Caco-2 (cell line): ENCODE results near the gene SETD3. TPM values are rescaled to one million over a fixed set of nuclear protein-coding genes. Genes with fewer than 3 reads are reported as not detected.

ENCODE experiments used
- BruUV-seq: library from RNA; stranded (reverse); fragments of 400-500 nt; replicated peaks from 2 replicates; lab custom pipeline; 2021; lab: Mats Ljungman, UMichigan
- CTCF ChIA-PET: fragments of 300-600 bp; sonication (Branson Sonifier 250); formaldehyde crosslinking; loops from one replicate; lab custom pipeline; 2022; ENCODE audit warnings: antibody characterized with exemption; lab: Charles Lee
- POLR2A ChIA-PET: fragments of 300-600 bp; sonication (Branson Sonifier 250); formaldehyde crosslinking; loops from one replicate; lab custom pipeline; 2022; ENCODE audit warnings: antibody characterized with exemption; lab: Charles Lee
- DNase-seq, 2 experiments: peaks; one replicate each; pipeline versions ENCODE4 v3.0.0 to v3.0.0-alpha.2; 2020 to 2022
- H3K27me3 ChIP-seq: replicated peaks from 2 replicates; pipeline ENCODE4 v1.6.0; 2011; ENCODE audit warnings: low read length; ENCODE audit not compliant: control insufficient read depth, insufficient read depth
- H3K36me3 ChIP-seq: 2 replicates; pipeline ENCODE4 v1.5.1; 2011; ENCODE audit warnings: low read length; ENCODE audit not compliant: control insufficient read depth, insufficient read depth
- H3K4me1 ChIP-seq: fragments of 250-450 bp; sonication (Bioruptor Pico); 2 replicates; pipeline ENCODE4 v1.5.1; 2020; ENCODE audit warnings: mild to moderate bottlenecking
- H3K4me3 ChIP-seq: 2 replicates; pipeline ENCODE4 v1.5.1; 2011; ENCODE audit warnings: low read depth, mild to moderate bottlenecking, control low read depth, low read length
- H3K9me3 ChIP-seq: fragments of 250-450 bp; sonication (Bioruptor Pico); 2 replicates; pipeline ENCODE4 v1.5.1; 2020; ENCODE audit warnings: mild to moderate bottlenecking, moderate library complexity
- H3K27ac Mint-ChIP-seq: one replicate; pipeline ENCODE4 v1.8.0; 2022; ENCODE audit warnings: mixed read lengths; ENCODE audit not compliant: unreplicated experiment
- H3K27me3 Mint-ChIP-seq: one replicate; pipeline ENCODE4 v1.8.0; 2022; ENCODE audit warnings: mixed read lengths; ENCODE audit not compliant: insufficient read depth, unreplicated experiment
- H3K36me3 Mint-ChIP-seq: one replicate; pipeline ENCODE4 v1.8.0; 2022; ENCODE audit warnings: mild to moderate bottlenecking, mixed read lengths; ENCODE audit not compliant: insufficient read depth, unreplicated experiment
- H3K4me1 Mint-ChIP-seq: one replicate; pipeline ENCODE4 v1.8.0; 2022; ENCODE audit warnings: low read depth, mixed read lengths; ENCODE audit not compliant: unreplicated experiment
- H3K4me3 Mint-ChIP-seq: one replicate; pipeline ENCODE4 v1.8.0; 2022; ENCODE audit warnings: mild to moderate bottlenecking, moderate library complexity, mixed read lengths; ENCODE audit not compliant: unreplicated experiment
- H3K9me3 Mint-ChIP-seq: one replicate; pipeline ENCODE4 v1.8.0; 2022; ENCODE audit warnings: mixed read lengths; ENCODE audit not compliant: unreplicated experiment
- CTCF ChIP-seq, 2 experiments: fragments of 200-600 bp in 1 of 2; IDR thresholded peaks; 1 replicate in 1 of 2; 2 replicates in 1 of 2; pipeline versions ENCODE4 v1.5.1 to v1.8.0; 2011 to 2022; ENCODE audit warnings: antibody characterized with exemption in 1 of 2, control low read depth in 1 of 2, inconsistent platforms in 1 of 2, low read depth in 1 of 2, low read length in 1 of 2, mild to moderate bottlenecking in 1 of 2, moderate library complexity in 1 of 2; ENCODE audit not compliant: insufficient read depth in 1 of 2, severe bottlenecking in 1 of 2, unreplicated experiment in 1 of 2
- intact Hi-C: fragments of 100-400 bp; cut with micrococcal nuclease; formaldehyde crosslinking; loops from one replicate; pipeline ENCODE4 v1.10.0; 2022; ENCODE audit not compliant: unreplicated experiment
- total RNA-seq: library from RNA; stranded (reverse); gene quantifications from 2 replicates; pipeline ENCODE4 v1.2.3, GENCODE V29; 2022

SETD3 gene
- total RNA-seq, 1 experiment from 2014 or later: 74.3 TPM

DNA sequence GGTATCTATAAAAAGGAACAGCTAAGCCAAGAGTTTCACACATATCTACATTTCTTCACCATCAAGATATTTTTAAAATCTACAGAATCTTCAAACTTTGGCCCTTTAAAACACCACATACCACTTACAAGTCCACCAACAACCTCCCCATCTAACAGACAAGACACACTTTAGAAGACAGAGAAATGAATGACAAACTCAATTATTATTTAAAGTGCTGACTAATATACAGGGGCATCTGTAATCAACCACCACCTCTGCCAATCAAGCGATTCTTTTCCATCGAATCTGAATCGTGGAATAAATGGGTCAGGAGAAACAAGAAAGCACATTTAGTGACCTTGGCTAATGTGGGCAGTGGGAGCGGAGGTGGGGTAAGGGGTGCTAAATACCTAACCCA is 7.7 kb downstream of the SETD3 start:
- peaks cover 35% of the 10 kb centered on the region for H3K4me1 Mint-ChIP-seq
- H3K9me3 Mint-ChIP-seq: no peaks in the 10 kb centered on the region
- no peak overlapping the region for H3K27ac Mint-ChIP-seq
- H3K9me3 ChIP-seq: no peaks in the 10 kb centered on the region
- intact Hi-C loops: no loop called here
- no peaks in the 10 kb centered on the region for H3K27me3 Mint-ChIP-seq
- TF ChIP-seq CTCF (IDR thresholded peaks at IDR 0.05; ENCODE audit: insufficient read depth in 1 of 2, low read depth in 1 of 2, low read length in 1 of 2, severe bottlenecking in 1 of 2, unreplicated experiment in 1 of 2): no peak
- H3K36me3 Mint-ChIP-seq: no peaks in the 10 kb centered on the region
- no peak overlapping the region for H3K4me3 Mint-ChIP-seq
- peaks cover 20% of the 10 kb centered on the region for H3K4me1 ChIP-seq
- no peak for DNase-seq
- ChIA-PET CTCF (no interaction called here), POLR2A (no interaction called here)
- H3K36me3 ChIP-seq: no peaks in the 10 kb centered on the region
- H3K4me3 ChIP-seq: no peak overlapping the region
- no peaks in the 10 kb centered on the region for H3K27me3 ChIP-seq
- BruUV-seq: no TSS peak

DNA sequence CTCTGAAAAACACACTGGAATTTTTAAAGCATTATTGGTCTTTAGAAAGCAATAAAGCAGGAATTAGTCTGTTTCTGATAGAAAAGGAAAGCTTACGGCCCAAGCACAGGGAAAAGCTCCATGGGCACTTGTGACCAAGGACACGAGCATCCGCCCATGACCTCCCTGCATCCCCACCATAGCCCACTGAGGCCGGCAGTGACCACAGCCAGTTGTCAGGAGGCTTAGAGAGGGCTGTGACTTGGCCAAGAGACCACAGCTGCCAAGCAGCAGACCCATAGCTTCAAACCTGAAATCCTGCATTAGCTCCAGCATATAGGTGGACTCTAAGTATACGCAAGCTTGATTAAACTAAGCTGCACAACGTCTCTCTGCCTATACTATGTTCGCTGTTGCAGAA is 8.9 kb downstream of the SETD3 start:
- no peak overlapping the region for H3K27ac Mint-ChIP-seq
- Histone ChIP-seq H3K4me3 (no peak overlapping the region), H3K36me3 (no peaks in the 10 kb centered on the region), H3K4me1 (peaks cover 14% of the 10 kb centered on the region), H3K27me3 (no peaks in the 10 kb centered on the region), H3K9me3 (no peaks in the 10 kb centered on the region)
- H3K27me3 Mint-ChIP-seq: no peaks in the 10 kb centered on the region
- BruUV-seq: no TSS peak
- ChIA-PET POLR2A (interaction anchor here (0.8 kb wide), 1 partner anchor 9 kb away, joined by 4 read pairs; the partner anchor contains the start of genes CCNK and SETD3), CTCF (no interaction called here)
- DNase-seq: no peak
- peaks cover under 1% of the 10 kb centered on the region for H3K36me3 Mint-ChIP-seq
- intact Hi-C loops: no loop called here
- no peak for TF ChIP-seq CTCF (IDR thresholded peaks at IDR 0.05; ENCODE audit: insufficient read depth in 1 of 2, low read depth in 1 of 2, low read length in 1 of 2, severe bottlenecking in 1 of 2, unreplicated experiment in 1 of 2)
- no peaks in the 10 kb centered on the region for H3K9me3 Mint-ChIP-seq
- no peak overlapping the region for H3K4me3 Mint-ChIP-seq
- peaks cover 34% of the 10 kb centered on the region for H3K4me1 Mint-ChIP-seq

- no peak overlapping the region for H3K27ac Mint-ChIP-seq
- intact Hi-C loops: no loop called here
- H3K27me3 ChIP-seq: no peaks in the 10 kb centered on the region
- no TSS peak for BruUV-seq
- TF ChIP-seq CTCF (IDR thresholded peaks at IDR 0.05; ENCODE audit: insufficient read depth in 1 of 2, low read depth in 1 of 2, low read length in 1 of 2, severe bottlenecking in 1 of 2, unreplicated experiment in 1 of 2): no peak
- no peak overlapping the region for H3K4me3 ChIP-seq
- H3K27me3 Mint-ChIP-seq: no peaks in the 10 kb centered on the region
- DNase-seq: no peak
- ChIA-PET POLR2A (no interaction called here), CTCF (no interaction called here)
- no peaks in the 10 kb centered on the region for H3K4me1 ChIP-seq
- no peaks in the 10 kb centered on the region for H3K9me3 ChIP-seq
- no peaks in the 10 kb centered on the region; the same call in 1 of the 2 replicates for H3K36me3 ChIP-seq
- peaks cover 32% of the 10 kb centered on the region for H3K4me1 Mint-ChIP-seq
- no peaks in the 10 kb centered on the region for H3K9me3 Mint-ChIP-seq
- no peak overlapping the region for H3K4me3 Mint-ChIP-seq
- H3K36me3 Mint-ChIP-seq: peaks cover 8% of the 10 kb centered on the region
These were observed 11.6 kb downstream of the SETD3 start for GRCh38 chr14:99468836-99469592.
